Motor neuron (in vitro differentiated cells): ENCODE data around the gene RNF213. TPM values are rescaled to one million over a fixed set of nuclear protein-coding genes. Genes with fewer than 3 reads are reported as not detected.

Source experiments
- ATAC-seq, 8 experiments: fragments of 200-7000 bp; cut with Tn5 transposase; replicated peaks in 6 of 8; 2 replicates each; pipeline ENCODE4 v1.8.0; 2021; ENCODE audit warnings: mild to moderate bottlenecking in 8 of 8, moderate library complexity in 8 of 8
- H3K27ac ChIP-seq, 2 donors: fragments of 250-450 bp; sonication (Bioruptor Pico); 2 replicates each; pipeline ENCODE4 v1.9.0; 2021; ENCODE audit warnings: antibody characterized with exemption in 2 of 2, mild to moderate bottlenecking in 2 of 2, moderate library complexity in 1 of 2
- H3K4me1 ChIP-seq, 2 donors: fragments of 250-450 bp; sonication (Bioruptor Pico); replicated peaks in 1 of 2; 2 replicates each; pipeline ENCODE4 v1.6.1; 2021; ENCODE audit warnings: antibody characterized with exemption in 2 of 2, mild to moderate bottlenecking in 2 of 2, moderate library complexity in 1 of 2
- H3K4me3 ChIP-seq, 5 donors: fragments of 250-450 bp; sonication (Bioruptor Pico); 2 replicates each; pipeline ENCODE4 v1.9.0; 2021; ENCODE audit warnings: antibody characterized with exemption in 5 of 5, mild to moderate bottlenecking in 5 of 5, moderate library complexity in 4 of 5
- WGBS, 10 experiments: fragments of 450-650 bp; shearing (Covaris generic); methylation state at CpG; one replicate each; pipeline ENCODE4 v1.0.0; 2022; 5-methylcytosine and 5-hydroxymethylcytosine counted together
- in situ Hi-C, 9 experiments: fragments of 400-800 bp; cut with MboI; loops; one replicate each; pipeline ENCODE4 v1.15.0; 2021; ENCODE audit warnings: low sequenced_read_pairs in 9 of 9, low pct_unique_long_range_greater_than_20kb in 2 of 9; ENCODE audit not compliant: unreplicated experiment in 9 of 9
- total RNA-seq, 8 experiments: library from RNA; unstranded; fragments of 300-600 nt; gene quantifications; 2 replicates each; pipeline versions ENCODE4 v1.2.3 to v1.2.4, GENCODE V29; 2022

The RNF213 gene
- total RNA-seq, 8 experiments from 2014 or later, result 9.2 to 161 (median 29.6) TPM

GRCh38 chr17:80363120-80363515, 102.5 kb downstream of the RNF213 start:
- peaks cover 0 to 10% of the 10 kb centered on the region in 2 donors for H3K4me1 ChIP-seq
- WGBS, 10 experiments, result 83 to 100% (median 91%) methylated on average over 1 to 9 of the region's 12 CpGs; no CpG with 5 or more reads in 5 of the 10 experiments
- in situ Hi-C loops, result no loop called here
- H3K4me3 ChIP-seq, result no peak overlapping the region
- H3K27ac ChIP-seq, result no peak overlapping the region
- ATAC-seq, result no peak

GRCh38 chr17:80363518-80364090, 103.0 kb downstream of the RNF213 start:
- Histone ChIP-seq H3K27ac (no peak overlapping the region), H3K4me1 (peaks cover 0 to 10% of the 10 kb centered on the region in 2 donors), H3K4me3 (no peak overlapping the region)
- WGBS, 10 experiments, result 40 to 98% (median 87%) methylated on average over 1 to 10 of the region's 28 CpGs; no CpG with 5 or more reads in 6 of the 10 experiments
- peak in 1 of 8 experiments; percentile 7 for ATAC-seq
- in situ Hi-C loops, result no loop called here

DNA sequence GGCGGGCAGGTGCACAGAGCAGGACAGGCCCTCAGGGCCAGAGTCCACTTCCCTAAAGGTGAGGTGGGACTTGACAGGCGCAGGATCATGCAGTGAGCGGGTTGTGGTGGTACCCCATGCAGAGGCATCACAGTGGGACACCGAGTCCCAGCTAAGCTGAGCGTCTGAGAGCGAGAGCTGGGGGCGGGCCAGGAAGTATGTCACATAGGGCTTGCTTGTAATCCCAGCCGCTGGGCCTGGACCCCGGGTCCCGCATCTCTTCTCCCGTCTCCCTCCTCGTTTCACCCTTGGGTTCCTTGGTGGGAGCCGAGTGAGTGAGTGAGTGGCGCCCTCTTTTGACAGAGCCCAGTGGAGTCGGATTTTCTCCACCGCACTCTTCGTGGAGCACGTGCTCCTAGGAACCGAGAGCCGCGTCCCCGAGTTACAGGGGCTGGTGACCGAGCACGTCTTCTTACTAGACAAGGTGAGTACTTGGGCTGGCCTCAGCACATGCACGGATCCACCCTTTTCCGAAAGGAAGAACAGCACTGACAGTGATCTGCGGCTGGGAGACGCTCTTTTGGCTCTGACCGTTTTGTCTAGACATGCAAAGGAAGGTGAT, 103.5 kb downstream of the RNF213 start:
- H3K4me3 ChIP-seq, result no peak overlapping the region
- H3K4me1 ChIP-seq, result peaks cover 0 to 10% of the 10 kb centered on the region in 2 donors
- in situ Hi-C loops, result no loop called here
- H3K27ac ChIP-seq, result no peak overlapping the region
- WGBS, 10 experiments, result 53 to 100% (median 84%) methylated on average over 1 to 6 of the region's 29 CpGs; no CpG with 5 or more reads in 6 of the 10 experiments
- peak in 5 of 8 experiments; percentile 16 to 55 (median 33) for ATAC-seq

GRCh38 chr17:80365001-80365965, 104.6 kb downstream of the RNF213 start:
- WGBS, 10 experiments, result 0 to 90% (median 85%) methylated on average over 1 to 13 of the region's 29 CpGs; no CpG with 5 or more reads in 4 of the 10 experiments
- Histone ChIP-seq H3K4me1 (peaks cover 0 to 10% of the 10 kb centered on the region in 2 donors), H3K4me3 (no peak overlapping the region), H3K27ac (no peak overlapping the region)
- in situ Hi-C loops, result no loop called here
- no peak for ATAC-seq

DNA sequence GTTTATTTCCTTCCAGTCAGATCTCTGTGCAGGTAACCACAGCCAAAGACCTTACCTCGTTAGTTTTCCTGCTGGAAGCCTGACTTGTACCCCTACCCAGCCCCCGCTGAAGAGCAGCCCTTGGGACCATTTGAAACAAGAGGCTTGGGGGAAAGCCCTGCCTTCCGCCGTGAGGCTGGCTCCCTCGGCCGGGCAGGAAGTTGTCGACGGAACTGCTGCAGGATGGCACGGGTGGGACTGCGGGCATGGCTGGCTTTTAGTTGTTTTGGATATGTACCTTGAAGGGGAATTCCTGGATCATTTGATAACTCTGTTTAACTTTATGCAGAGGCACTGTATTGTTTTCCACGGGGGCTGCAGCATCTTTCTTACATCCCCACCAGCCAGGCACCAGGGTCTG, 105.3 kb downstream of the RNF213 start:
- H3K4me1 ChIP-seq, result peaks cover 0 to 13% of the 10 kb centered on the region in 2 donors
- in situ Hi-C loops, result no loop called here
- no peak overlapping the region for H3K4me3 ChIP-seq
- no peak overlapping the region for H3K27ac ChIP-seq
- 50 to 100% (median 79%) methylated on average over 1 to 5 of the region's 11 CpGs; no CpG with 5 or more reads in 2 of the 10 experiments for WGBS, 10 experiments
- ATAC-seq, result no peak

DNA sequence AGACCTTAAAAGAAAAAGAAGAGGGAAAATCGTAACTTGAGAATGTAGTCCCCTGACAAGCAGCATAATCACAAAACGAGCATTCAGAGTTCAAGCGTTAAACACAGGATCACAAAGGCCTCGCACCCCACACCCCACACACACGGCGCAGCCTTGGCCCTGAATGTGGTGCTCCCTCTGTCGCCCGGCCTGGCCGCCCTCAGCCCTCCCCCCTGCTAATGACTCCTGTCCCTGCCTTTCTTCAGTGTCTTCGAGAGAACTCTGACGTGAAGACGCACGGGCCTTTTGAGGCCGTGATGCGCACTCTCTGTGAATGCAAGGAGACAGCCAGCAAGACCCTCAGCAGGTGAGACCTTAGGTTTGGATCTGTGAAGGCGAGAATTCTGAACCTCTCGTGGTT, 106.9 kb downstream of the RNF213 start:
- 39 to 92% (median 76%) methylated on average over 1 to 11 of the region's 17 CpGs for WGBS, 10 experiments
- no peak overlapping the region for H3K4me3 ChIP-seq
- ATAC-seq, result peak in 4 of 8 experiments; percentile 11 to 80 (median 74)
- in situ Hi-C loops, result no loop called here
- peaks cover 0 to 13% of the 10 kb centered on the region in 2 donors for H3K4me1 ChIP-seq
- H3K27ac ChIP-seq, result no peak overlapping the region

- Histone ChIP-seq H3K4me1 (peaks cover 0 to 13% of the 10 kb centered on the region in 2 donors), H3K27ac (no peak overlapping the region), H3K4me3 (no peak overlapping the region)
- ATAC-seq, result peak in 1 of 8 experiments; percentile 27
- WGBS, 10 experiments, result 71 to 100% (median 89%) methylated on average over 1 to 5 of the region's 5 CpGs
- in situ Hi-C loops, result no loop called here
These were observed 110.5 kb downstream of the RNF213 start for GRCh38 chr17:80371196-80371595.

DNA sequence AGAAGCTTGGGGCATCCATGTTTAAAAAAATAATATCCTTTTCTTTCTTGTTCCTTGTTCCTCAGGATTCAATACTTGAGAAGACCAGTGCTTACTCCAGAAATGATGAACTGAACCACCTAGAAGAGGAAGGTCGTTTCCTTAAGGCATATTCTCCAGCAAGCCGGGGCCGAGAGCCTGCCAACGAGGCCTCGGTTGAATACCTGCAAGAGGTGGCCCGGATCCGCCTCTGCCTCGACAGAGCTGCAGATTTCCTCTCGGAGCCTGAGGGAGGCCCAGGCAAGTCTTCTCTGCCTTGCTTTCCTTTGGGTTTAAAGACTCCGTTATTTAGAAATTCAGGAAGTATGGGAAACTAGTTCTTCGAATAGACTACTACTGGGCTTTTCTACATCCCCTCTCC, 111.8 kb downstream of the RNF213 start:
- Histone ChIP-seq H3K4me3 (no peak overlapping the region), H3K27ac (no peak overlapping the region), H3K4me1 (peaks cover 0 to 7% of the 10 kb centered on the region in 2 donors)
- no peak for ATAC-seq
- in situ Hi-C loops, result no loop called here
- 40 to 100% (median 82%) methylated on average over 1 to 10 of the region's 11 CpGs; no CpG with 5 or more reads in 1 of the 10 experiments for WGBS, 10 experiments

DNA sequence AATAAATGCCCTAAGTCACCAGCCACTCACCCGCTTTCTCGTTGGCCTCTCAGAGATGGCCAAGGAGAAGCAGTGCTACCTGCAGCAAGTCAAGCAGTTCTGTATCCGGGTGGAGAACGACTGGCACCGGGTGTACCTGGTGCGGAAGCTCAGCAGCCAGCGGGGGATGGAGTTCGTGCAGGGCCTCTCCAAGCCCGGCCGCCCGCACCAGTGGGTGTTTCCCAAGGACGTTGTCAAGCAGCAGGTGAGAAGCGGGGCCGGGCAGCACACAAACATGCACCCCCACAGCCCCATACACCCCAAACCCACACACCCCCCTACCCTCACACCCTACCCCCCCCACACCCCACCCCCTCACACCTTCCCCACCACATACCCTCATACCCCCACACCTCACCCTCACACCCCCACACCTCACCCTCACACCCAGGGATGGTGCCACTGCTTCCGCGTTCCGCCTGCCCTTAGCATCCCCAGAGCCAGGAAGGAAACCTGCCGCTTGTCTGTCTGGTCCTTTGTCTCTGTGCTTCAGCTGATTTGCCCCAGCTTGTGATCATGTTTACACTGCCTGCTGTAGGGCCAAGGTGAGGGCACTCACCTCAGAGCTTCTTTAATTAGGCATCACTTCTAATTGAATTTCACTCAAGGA, 112.4 kb downstream of the RNF213 start:
- in situ Hi-C loops, result no loop called here
- WGBS, 10 experiments, result 94 to 100% (median 100%) methylated on average over 2 to 5 of the region's 18 CpGs; no CpG with 5 or more reads in 5 of the 10 experiments
- Histone ChIP-seq H3K4me3 (no peak overlapping the region), H3K27ac (no peak overlapping the region), H3K4me1 (peaks cover 0 to 3% of the 10 kb centered on the region in 2 donors)
- ATAC-seq, result no peak

- in situ Hi-C loops, result no loop called here
- 77 to 100% (median 93%) methylated on average over 1 to 10 of the region's 22 CpGs; no CpG with 5 or more reads in 2 of the 10 experiments for WGBS, 10 experiments
- no peak overlapping the region for H3K4me3 ChIP-seq
- no peak for ATAC-seq
- H3K27ac ChIP-seq, result no peak overlapping the region
- peaks cover 0 to 3% of the 10 kb centered on the region in 2 donors for H3K4me1 ChIP-seq
These were observed 113.5 kb downstream of the RNF213 start for GRCh38 chr17:80374039-80374731.

- ATAC-seq, result no peak
- in situ Hi-C loops, result no loop called here
- H3K4me3 ChIP-seq, result no peak overlapping the region
- no peak overlapping the region for H3K27ac ChIP-seq
- H3K4me1 ChIP-seq, result peaks cover 0 to 3% of the 10 kb centered on the region in 2 donors
- WGBS, 10 experiments, result 34 to 82% (median 61%) methylated on average over 1 to 9 of the region's 14 CpGs; no CpG with 5 or more reads in 4 of the 10 experiments
These were observed 114.3 kb downstream of the RNF213 start for GRCh38 chr17:80374732-80375585.
